Gastroesophageal sphincter (tissue), 3 donors: ENCODE measurements around the gene CD96.

Experiments
- CTCF ChIP-seq, 4 experiments: fragments of 200-600 bp in 2 of 4; fragments of 450-650 bp in 2 of 4; sonication (generic) in 1 of 4; IDR thresholded peaks; one replicate each; pipeline ENCODE4 v1.5.1; 2017 to 2019; ENCODE audit warnings: antibody characterized with exemption in 4 of 4, mild to moderate bottlenecking in 2 of 4, moderate library complexity in 2 of 4
- EP300 ChIP-seq: sonication (generic); formaldehyde crosslinking; IDR thresholded peaks from one replicate; pipeline ENCODE4 v1.6.1; 2017; ENCODE audit warnings: antibody characterized with exemption, mild to moderate bottlenecking
- POLR2A ChIP-seq, 2 donors: fragments of 450-650 bp; IDR thresholded peaks; one replicate each; pipeline ENCODE4 v1.6.1; 2017; ENCODE audit warnings: antibody characterized with exemption in 2 of 2, mild to moderate bottlenecking in 2 of 2, moderate library complexity in 1 of 2
- POLR2AphosphoS5 ChIP-seq: sonication (generic); formaldehyde crosslinking; IDR thresholded peaks from one replicate; pipeline ENCODE4 v1.6.1; 2017; ENCODE audit warnings: antibody characterized with exemption

- TF ChIP-seq EP300 (no peak), CTCF (IDR thresholded peaks at IDR 0.05) (no peak), POLR2A (IDR thresholded peaks at IDR 0.05) (no peak), POLR2AphosphoS5 (no peak)
These were observed 71.3 kb downstream of the CD96 start for GRCh38 chr3:111613294-111613693.
